ENCODE data around the gene TRIM8. TPM values are rescaled to one million over a fixed set of nuclear protein-coding genes. Genes with fewer than 3 reads are reported as not detected.

Gene TRIM8
- total RNA-seq, 2 donors from 2014 or later: 27.7 to 32.7 TPM

GRCh38 chr10:102702742-102703141 lies 58.5 kb downstream of the TRIM8 start:
- no peak for DNase-seq
- Mint-ChIP-seq H3K27ac (no peak overlapping the region), H3K36me3 (ENCODE audit: low read depth) (peaks cover 26% of the 10 kb centered on the region), H3K27me3 (ENCODE audit: insufficient read depth) (no peaks in the 10 kb centered on the region), H3K4me3 (no peak overlapping the region), H3K4me1 (no peaks in the 10 kb centered on the region), H3K9me3 (no peaks in the 10 kb centered on the region)
- Histone ChIP-seq H3K4me1 (ENCODE audit: control insufficient read depth, insufficient read depth, low read length) (no peaks in the 10 kb centered on the region), H3K27ac (ENCODE audit: low read depth, low read length) (no peak overlapping the region), H3K36me3 (ENCODE audit: control insufficient read depth, insufficient read depth, low read length) (peaks cover 24% of the 10 kb centered on the region), H3K27me3 (ENCODE audit: control insufficient read depth, insufficient read depth, low read length, poor library complexity, severe bottlenecking) (no peaks in the 10 kb centered on the region), H3K9me3 (ENCODE audit: control insufficient read depth, low read length) (no peaks in the 10 kb centered on the region), H3K4me3 (ENCODE audit: low read length) (no peak overlapping the region), H3K9ac (ENCODE audit: extremely low read depth, low read length, poor library complexity, severe bottlenecking) (no peak overlapping the region)
- TF ChIP-seq CTCF (conservative IDR thresholded peaks at IDR 0.05): no peak
- WGBS, 2 experiments (ENCODE audit: insufficient coverage in 1 of 2, insufficient read length in 1 of 2): 89 to 100% methylated on average over 1 to 2 of the region's 2 CpGs

DNA sequence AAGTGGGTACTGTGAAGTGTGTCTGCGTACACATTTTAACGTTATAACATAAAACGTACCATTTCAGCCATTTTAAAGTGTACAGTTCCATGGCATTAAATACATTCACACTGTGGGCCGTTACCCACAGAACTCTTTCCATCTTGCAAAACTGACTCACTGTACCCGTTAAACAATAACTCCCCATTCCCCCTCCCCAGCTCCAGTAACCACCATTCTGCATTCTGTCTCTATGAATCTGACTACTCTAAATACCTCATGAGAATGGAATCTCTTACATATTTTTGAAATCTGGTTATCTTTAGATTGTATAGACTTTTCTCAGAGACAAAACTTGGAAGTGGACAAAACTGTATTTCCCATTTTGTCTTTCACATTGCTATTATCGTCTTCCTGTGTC lies 60.6 kb downstream of the TRIM8 start:
- Histone ChIP-seq H3K4me1 (ENCODE audit: control insufficient read depth, insufficient read depth, low read length) (no peaks in the 10 kb centered on the region), H3K9me3 (ENCODE audit: control insufficient read depth, low read length) (no peaks in the 10 kb centered on the region), H3K4me3 (ENCODE audit: low read length) (no peak overlapping the region), H3K36me3 (ENCODE audit: control insufficient read depth, insufficient read depth, low read length) (peaks cover 8% of the 10 kb centered on the region), H3K9ac (ENCODE audit: extremely low read depth, low read length, poor library complexity, severe bottlenecking) (no peak overlapping the region), H3K27me3 (ENCODE audit: control insufficient read depth, insufficient read depth, low read length, poor library complexity, severe bottlenecking) (no peaks in the 10 kb centered on the region), H3K27ac (ENCODE audit: low read depth, low read length) (no peak overlapping the region)
- H3K4me3 Mint-ChIP-seq: no peak overlapping the region
- no peak for TF ChIP-seq CTCF (conservative IDR thresholded peaks at IDR 0.05)
- no peak overlapping the region for H3K27ac Mint-ChIP-seq
- no peaks in the 10 kb centered on the region for H3K4me1 Mint-ChIP-seq
- 96 to 98% methylated on average over 4 to 6 of the region's 6 CpGs for WGBS, 2 experiments (ENCODE audit: insufficient coverage in 1 of 2, insufficient read length in 1 of 2)
- DNase-seq: no peak
- peaks cover 12% of the 10 kb centered on the region for H3K36me3 Mint-ChIP-seq (ENCODE audit: low read depth)
- H3K27me3 Mint-ChIP-seq (ENCODE audit: insufficient read depth): no peaks in the 10 kb centered on the region
- H3K9me3 Mint-ChIP-seq: no peaks in the 10 kb centered on the region

- peaks cover 8% of the 10 kb centered on the region for H3K36me3 ChIP-seq (ENCODE audit: control insufficient read depth, insufficient read depth, low read length)
- peaks cover 12% of the 10 kb centered on the region for H3K36me3 Mint-ChIP-seq (ENCODE audit: low read depth)
- peaks cover under 1% of the 10 kb centered on the region for H3K4me1 Mint-ChIP-seq
- no peaks in the 10 kb centered on the region for H3K9me3 ChIP-seq (ENCODE audit: control insufficient read depth, low read length)
- no peak for TF ChIP-seq CTCF (conservative IDR thresholded peaks at IDR 0.05)
- H3K9ac ChIP-seq (ENCODE audit: extremely low read depth, low read length, poor library complexity, severe bottlenecking): no peak overlapping the region
- no peaks in the 10 kb centered on the region for H3K4me1 ChIP-seq (ENCODE audit: control insufficient read depth, insufficient read depth, low read length)
- no peaks in the 10 kb centered on the region for H3K9me3 Mint-ChIP-seq
- no peak overlapping the region for H3K27ac ChIP-seq (ENCODE audit: low read depth, low read length)
- no peaks in the 10 kb centered on the region for H3K27me3 Mint-ChIP-seq (ENCODE audit: insufficient read depth)
- no peak overlapping the region for H3K4me3 ChIP-seq (ENCODE audit: low read length)
- no peak overlapping the region for H3K4me3 Mint-ChIP-seq
- 88 to 100% methylated on average over 2 of the region's 2 CpGs for whole genome bisulfite sequencing, 2 experiments (ENCODE audit: insufficient coverage in 1 of 2, insufficient read length in 1 of 2)
- no peaks in the 10 kb centered on the region for H3K27me3 ChIP-seq (ENCODE audit: control insufficient read depth, insufficient read depth, low read length, poor library complexity, severe bottlenecking)
- H3K27ac Mint-ChIP-seq: no peak overlapping the region
- DNase-seq: no peak
These were observed 61.3 kb downstream of the TRIM8 start for GRCh38 chr10:102705531-102705930.

Other genes starting within 250 kb of the TRIM8 start
- 10 to 100 TPM; 28.7 to 45.2 TPM for gene NFKB2, start 248.8 kb upstream of the TRIM8 start, total RNA-seq
- 1 to 10 TPM; 2.8 to 8.3 TPM for gene PSD, start 225.7 kb upstream of the TRIM8 start, total RNA-seq
- 10 to 100 TPM in 1 of 2 donors, 1 to 10 TPM in 1; 9.7 to 11.4 TPM for gene FBXL15, start 223.6 kb upstream of the TRIM8 start, total RNA-seq
- gene CUEDC2, start 211.9 kb upstream of the TRIM8 start, total RNA-seq: 10 to 100 TPM; 51.7 to 82.9 TPM
- under 1 TPM; 0.35 to 0.93 TPM for gene C10orf95, start 192.9 kb upstream of the TRIM8 start, total RNA-seq
- gene ACTR1A, start 141.8 kb upstream of the TRIM8 start, total RNA-seq: 100 to 1,000 TPM in 1 of 2 donors, 10 to 100 TPM in 1; 91.6 to 114 TPM
- gene SUFU, start 140.5 kb upstream of the TRIM8 start, total RNA-seq: 10 to 100 TPM; 19.1 to 20.6 TPM
- 10 to 100 TPM; 20.3 to 25.6 TPM for gene ARL3, start 69.9 kb downstream of the TRIM8 start, total RNA-seq
- 10 to 100 TPM; 30.5 to 32.9 TPM for gene SFXN2, start 70.2 kb downstream of the TRIM8 start, total RNA-seq
- 10 to 100 TPM; 23.5 to 25.8 TPM for gene WBP1L, start 99.5 kb downstream of the TRIM8 start, total RNA-seq
- gene CYP17A1, start 192.9 kb downstream of the TRIM8 start, total RNA-seq: not detected
- gene BORCS7, start 209.8 kb downstream of the TRIM8 start, total RNA-seq: 1 to 10 TPM; 5.0 to 5.7 TPM
- 10 to 100 TPM; 10.2 to 20.9 TPM for gene AS3MT, start 225.0 kb downstream of the TRIM8 start, total RNA-seq

All from endodermal cell (in vitro differentiated cells).